Measurements from ENCODE around the gene PAEP. TPM values are rescaled to one million over a fixed set of nuclear protein-coding genes. Genes with fewer than 3 reads are reported as not detected.
"Not testable (repeated sequence)": the region's sequence is repeated elsewhere in the genome, so short reads cannot be mapped to it uniquely, and the experiment has no call there.

The PAEP gene
- total RNA-seq, 2 donors from 2014 or later: 3.0 TPM; not detected in 1

GRCh38 chr9:135544981-135545635, 16.4 kb upstream of the PAEP start:
- WGBS: 82% methylated on average over 18 of the region's 18 CpGs
- no peak for DNase-seq (ENCODE audit: low spot score)
- intact Hi-C loops (cut with DNase I): no loop called here
- Histone ChIP-seq H3K27me3 (replicated peaks; ENCODE audit: insufficient read depth) (no peaks in the 10 kb centered on the region), H3K4me3 (no peak overlapping the region), H3K27ac (no peak overlapping the region), H3K36me3 (no peaks in the 10 kb centered on the region), H3K4me1 (replicated peaks) (no peaks in the 10 kb centered on the region), H3K9me3 (no peaks in the 10 kb centered on the region)
- TF ChIP-seq POLR2A (IDR thresholded peaks at IDR 0.05): no peak

DNA sequence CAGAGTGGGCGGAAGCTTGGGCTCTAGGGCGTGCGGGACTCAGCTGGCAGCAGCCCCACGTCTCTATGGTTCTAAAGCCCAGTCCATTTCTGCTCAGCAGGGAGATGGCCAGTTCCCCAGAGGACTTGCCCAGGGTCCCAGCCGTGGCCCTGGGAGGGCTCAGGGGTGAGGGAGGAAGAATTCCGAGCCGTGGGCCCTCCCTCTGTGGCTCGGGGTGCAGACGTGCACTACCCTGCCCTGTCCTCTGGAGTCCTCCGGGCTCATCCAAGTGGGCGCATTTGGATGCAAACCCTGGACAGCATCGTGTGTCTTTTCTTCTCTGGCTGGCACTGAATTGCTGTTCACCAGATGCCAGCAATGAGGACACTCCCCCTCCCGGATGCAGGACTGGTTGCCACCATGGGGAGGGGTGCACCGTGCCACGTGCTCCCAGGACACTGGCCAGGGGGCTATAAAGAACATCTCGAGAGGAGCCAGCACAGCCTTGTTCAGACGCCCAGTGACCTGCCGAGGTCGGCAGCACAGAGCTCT, 15.8 kb upstream of the PAEP start, which contains the start of gene OBP2A:
Gene OBP2A (plus strand): TSS at position 481 of the 531 bp plus-strand sequence. CDS start 55 bp downstream, outside the sequence.
- H3K4me1 ChIP-seq (replicated peaks); DNase-seq (ENCODE audit: low spot score); intact Hi-C loops (cut with DNase I); H3K9me3 ChIP-seq; H3K27ac ChIP-seq; H3K36me3 ChIP-seq; H3K27me3 ChIP-seq (replicated peaks; ENCODE audit: insufficient read depth); H3K4me3 ChIP-seq: not testable (repeated sequence)
- WGBS: 65% methylated on average over 12 of the region's 19 CpGs

DNA sequence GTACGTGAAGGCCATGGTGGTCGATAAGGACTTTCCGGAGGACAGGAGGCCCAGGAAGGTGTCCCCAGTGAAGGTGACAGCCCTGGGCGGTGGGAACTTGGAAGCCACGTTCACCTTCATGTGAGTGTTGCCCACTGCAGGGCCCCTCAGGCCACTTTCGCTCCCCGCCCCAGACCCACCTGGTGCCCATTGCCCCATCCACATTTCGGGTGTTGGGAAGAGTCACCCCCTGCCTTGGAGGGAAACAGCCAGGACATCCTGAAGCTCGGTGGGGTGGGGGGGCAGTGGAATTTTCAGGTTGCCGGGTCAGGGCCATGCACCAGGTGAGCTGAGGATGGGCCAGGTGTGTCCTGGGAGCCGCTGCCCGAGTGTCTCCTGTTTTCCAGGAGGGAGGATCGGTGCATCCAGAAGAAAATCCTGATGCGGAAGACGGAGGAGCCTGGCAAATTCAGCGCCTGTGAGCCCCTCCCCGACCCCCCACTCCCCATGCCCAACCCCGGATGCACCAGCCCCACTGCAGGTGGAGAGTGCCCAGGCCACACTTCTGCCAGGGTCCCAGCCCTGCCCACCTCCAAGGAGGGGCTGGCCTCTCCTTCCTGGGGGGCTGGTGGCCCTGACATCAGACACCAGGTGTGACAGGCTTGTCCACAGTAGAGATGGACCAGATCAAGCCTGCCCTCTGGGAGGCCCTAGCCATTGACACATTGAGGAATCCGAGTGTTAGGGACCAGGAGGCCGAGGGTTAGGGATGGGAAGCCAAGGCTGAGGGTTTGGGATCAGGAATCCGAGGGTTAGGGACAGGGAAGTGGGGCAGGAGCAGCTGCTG, 14.6 kb upstream of the PAEP start:
- H3K27me3 ChIP-seq (replicated peaks; ENCODE audit: insufficient read depth); H3K27ac ChIP-seq; DNase-seq (ENCODE audit: low spot score); H3K9me3 ChIP-seq; intact Hi-C loops (cut with DNase I); H3K4me1 ChIP-seq (replicated peaks); H3K36me3 ChIP-seq; H3K4me3 ChIP-seq: not testable (repeated sequence)
- 87% methylated on average over 20 of the region's 21 CpGs for WGBS

DNA sequence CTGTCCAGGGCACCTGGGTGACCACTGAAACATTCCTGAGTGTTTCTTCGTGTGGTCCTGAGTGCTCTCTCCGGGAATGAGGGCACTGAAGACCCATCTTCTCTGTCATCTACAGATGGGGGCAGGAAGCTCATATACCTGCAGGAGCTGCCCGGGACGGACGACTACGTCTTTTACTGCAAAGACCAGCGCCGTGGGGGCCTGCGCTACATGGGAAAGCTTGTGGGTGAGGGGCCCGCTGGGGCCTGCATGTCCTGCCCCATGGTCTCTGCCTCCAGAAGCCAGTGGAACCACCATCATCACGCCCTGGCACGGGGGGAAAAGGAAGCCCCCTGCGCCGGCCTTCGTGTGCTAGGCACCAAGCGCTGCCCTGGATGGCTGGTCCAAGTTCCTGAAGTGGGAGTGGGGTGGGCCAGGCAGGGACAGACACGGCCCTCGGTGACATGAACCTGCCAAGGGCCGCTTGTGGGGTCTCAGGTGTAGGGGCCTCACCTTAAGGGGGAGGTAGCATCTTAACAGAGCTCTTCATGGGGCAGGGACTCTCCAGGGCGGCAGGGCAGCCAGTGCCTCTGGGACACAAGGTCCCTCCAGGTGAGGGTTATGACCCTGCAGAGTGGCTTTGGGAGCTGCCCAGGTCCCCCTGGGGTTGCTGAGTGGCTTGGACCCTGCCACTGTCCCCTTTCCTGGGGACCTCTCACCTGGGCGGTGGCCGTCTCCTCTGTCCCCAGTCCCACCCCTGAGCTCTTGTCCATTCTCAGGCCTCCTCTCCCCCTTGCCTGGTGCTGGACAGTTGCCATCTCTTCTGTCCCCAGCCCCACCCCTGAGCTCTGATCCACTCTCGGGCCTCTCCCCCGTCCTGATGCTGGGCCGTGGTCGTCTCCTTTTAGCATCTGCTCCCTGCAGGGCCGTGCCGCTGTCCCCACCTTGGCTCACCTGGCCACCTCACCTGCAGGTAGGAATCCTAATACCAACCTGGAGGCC, 13.5 kb upstream of the PAEP start:
- no peak for TF ChIP-seq POLR2A (IDR thresholded peaks at IDR 0.05)
- TF ChIP-seq POLR2AphosphoS5 (IDR thresholded peaks at IDR 0.05): no peak
- TF ChIP-seq, protein P1, sequence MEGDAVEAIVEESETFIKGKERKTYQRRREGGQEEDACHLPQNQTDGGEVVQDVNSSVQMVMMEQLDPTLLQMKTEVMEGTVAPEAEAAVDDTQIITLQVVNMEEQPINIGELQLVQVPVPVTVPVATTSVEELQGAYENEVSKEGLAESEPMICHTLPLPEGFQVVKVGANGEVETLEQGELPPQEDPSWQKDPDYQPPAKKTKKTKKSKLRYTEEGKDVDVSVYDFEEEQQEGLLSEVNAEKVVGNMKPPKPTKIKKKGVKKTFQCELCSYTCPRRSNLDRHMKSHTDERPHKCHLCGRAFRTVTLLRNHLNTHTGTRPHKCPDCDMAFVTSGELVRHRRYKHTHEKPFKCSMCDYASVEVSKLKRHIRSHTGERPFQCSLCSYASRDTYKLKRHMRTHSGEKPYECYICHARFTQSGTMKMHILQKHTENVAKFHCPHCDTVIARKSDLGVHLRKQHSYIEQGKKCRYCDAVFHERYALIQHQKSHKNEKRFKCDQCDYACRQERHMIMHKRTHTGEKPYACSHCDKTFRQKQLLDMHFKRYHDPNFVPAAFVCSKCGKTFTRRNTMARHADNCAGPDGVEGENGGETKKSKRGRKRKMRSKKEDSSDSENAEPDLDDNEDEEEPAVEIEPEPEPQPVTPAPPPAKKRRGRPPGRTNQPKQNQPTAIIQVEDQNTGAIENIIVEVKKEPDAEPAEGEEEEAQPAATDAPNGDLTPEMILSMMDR (IDR thresholded peaks at IDR 0.05): no peak
- Histone ChIP-seq H3K4me3 (no peak overlapping the region), H3K9me3 (no peaks in the 10 kb centered on the region), H3K27ac (no peak overlapping the region), H3K36me3 (no peaks in the 10 kb centered on the region), H3K27me3 (replicated peaks; ENCODE audit: insufficient read depth) (no peaks in the 10 kb centered on the region), H3K4me1 (replicated peaks) (no peaks in the 10 kb centered on the region)
- no peak for DNase-seq (ENCODE audit: low spot score)
- intact Hi-C loops (cut with DNase I): no loop called here
- 79% methylated on average over 28 of the region's 28 CpGs for WGBS

DNA sequence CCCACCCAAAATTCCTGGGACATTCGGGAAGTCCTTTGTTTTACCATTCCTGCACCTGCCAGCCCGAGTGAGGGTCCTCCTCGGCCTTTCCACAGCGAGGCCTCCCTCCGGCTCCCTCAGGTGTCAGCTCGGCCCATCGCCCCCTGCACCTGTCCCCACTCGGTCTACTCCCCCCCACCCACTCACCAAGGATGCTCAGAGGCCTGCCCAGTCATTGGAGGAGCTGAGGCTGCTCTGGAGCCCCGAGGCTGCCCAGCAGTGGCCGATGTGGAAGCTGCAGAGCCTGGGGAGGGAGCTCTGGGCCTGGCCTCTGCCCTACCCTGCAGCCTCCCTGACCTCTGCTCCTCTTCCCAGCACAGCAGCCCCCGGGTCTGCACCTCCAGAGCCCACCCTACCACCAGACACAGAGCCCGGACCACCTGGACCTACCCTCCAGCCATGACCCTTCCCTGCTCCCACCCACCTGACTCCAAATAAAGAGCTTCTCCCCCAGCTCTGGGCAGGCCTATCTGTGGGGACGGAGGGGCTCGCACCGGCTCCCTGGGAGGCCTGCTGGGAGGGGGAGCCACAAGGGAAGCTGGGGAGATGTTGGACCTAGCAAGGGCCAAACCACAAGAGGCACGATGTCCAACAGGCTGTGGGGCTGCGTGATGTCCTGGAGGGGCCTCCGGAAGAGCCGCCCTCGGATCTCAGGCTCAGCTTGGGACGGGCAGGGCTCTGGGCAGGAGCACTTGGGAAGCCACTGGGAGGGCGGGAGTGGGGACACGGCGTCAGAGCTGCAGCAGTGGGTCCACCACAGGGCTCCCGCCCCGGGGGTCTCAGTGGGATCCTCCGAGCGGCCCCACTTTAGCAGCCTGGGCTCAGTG, 11.8 kb upstream of the PAEP start:
- H3K4me1 ChIP-seq (replicated peaks); DNase-seq (ENCODE audit: low spot score); H3K36me3 ChIP-seq; H3K27me3 ChIP-seq (replicated peaks; ENCODE audit: insufficient read depth); intact Hi-C loops (cut with DNase I); H3K4me3 ChIP-seq; H3K9me3 ChIP-seq; H3K27ac ChIP-seq: not testable (repeated sequence)
- 85% methylated on average over 28 of the region's 28 CpGs for WGBS

GRCh38 chr9:135550344-135550918, 11.1 kb upstream of the PAEP start:
- intact Hi-C loops (cut with DNase I): no loop called here
- Histone ChIP-seq H3K4me1 (replicated peaks) (no peaks in the 10 kb centered on the region), H3K9me3 (no peaks in the 10 kb centered on the region), H3K27ac (no peak overlapping the region), H3K27me3 (replicated peaks; ENCODE audit: insufficient read depth) (no peaks in the 10 kb centered on the region), H3K36me3 (no peaks in the 10 kb centered on the region), H3K4me3 (no peak overlapping the region)
- DNase-seq (ENCODE audit: low spot score): no peak
- WGBS: 56% methylated on average over 16 of the region's 17 CpGs
- TF ChIP-seq POLR2A (IDR thresholded peaks at IDR 0.05): no peak
- TF ChIP-seq POLR2AphosphoS5 (IDR thresholded peaks at IDR 0.05): no peak
- TF ChIP-seq, protein P1 (IDR thresholded peaks at IDR 0.05): no peak

All from prostate gland (tissue), 2 donors.